ENCODE data around the gene ITFG2. TPM values are rescaled to one million over a fixed set of nuclear protein-coding genes. Genes with fewer than 3 reads are reported as not detected.

The ITFG2 gene
- total RNA-seq, 1 experiment from 2014 or later: 41.6 TPM

DNA sequence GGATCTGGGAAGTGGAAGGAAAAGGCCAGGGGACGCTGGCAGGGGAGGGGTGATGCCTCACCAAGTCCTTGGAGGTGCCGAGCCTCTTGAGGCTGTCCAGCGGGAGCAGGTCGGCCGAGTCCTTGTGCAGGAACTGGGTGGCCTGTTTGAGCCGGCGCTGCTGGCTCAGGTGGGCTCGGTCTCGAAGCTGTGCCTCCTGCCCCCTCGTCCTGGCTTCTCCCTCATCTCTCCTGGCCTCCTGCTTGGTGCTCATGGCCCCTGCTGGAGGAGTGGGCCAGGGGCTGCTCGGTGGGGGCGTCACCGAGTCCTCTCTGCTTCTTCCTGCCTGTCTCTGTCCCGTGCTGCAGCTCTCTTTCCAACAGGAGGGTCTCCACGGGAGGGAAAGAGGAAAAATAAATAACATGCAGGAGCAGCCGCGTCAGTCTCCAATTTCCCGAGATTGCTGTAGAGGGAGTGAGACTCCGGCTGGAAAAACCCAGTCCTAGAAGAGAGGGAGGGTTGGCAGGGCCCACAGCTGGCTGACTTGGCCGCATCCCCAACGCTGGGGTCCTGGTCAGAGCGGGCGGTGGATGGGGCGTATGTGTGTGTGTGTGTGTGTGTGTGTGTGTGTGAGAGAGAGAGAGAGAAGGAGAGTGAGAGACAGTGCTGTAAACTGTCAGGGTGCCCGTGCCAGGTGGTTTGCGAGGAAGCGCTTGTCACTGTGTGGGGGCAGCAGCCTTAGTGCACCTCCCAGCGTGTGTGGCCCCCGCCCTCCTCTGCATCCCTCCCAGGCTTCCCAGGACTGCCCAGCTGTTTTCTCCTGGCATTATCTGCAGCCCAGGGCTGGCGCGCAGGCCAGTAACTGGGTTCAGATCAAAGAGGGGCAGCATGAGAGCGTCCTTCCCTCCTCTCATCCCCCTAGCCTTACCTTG, 22.4 kb downstream of the ITFG2 start, which contains the start of gene NRIP2:
NRIP2 (minus strand) TSS at position 455 of the 911 bp plus-strand sequence; CDS start at position 403, 52 bp downstream.
- peaks cover 1 to 24% (median 19%) of the 10 kb centered on the region in 3 experiments; a peak in 4 of 7 replicates for H3K36me3 Mint-ChIP-seq (ENCODE audit: insufficient read depth in 1 of 3, low read depth in 3 of 3)
- H3T11ph ChIP-seq (ENCODE audit: low read length): no peak within 1 kb of the TSS
- no peaks in the 10 kb centered on the region for H3K9me3 Mint-ChIP-seq

More for the DNA sequence above, 22.4 kb downstream of the ITFG2 start, which contains the start of gene NRIP2:
- Mint-ChIP-seq H3K27ac (peak within 1 kb of the TSS; percentile 26 to 30 (median 29); a peak in 1 of 7 replicates), H3K4me3 (peak within 1 kb of the TSS in 1 of 2 experiments; percentile 65; a peak in 2 of 5 replicates), H3K27me3 (ENCODE audit: low read depth) (no peaks in the 10 kb centered on the region), H3K4me1 (peaks cover 17 to 29% of the 10 kb centered on the region in 2 experiments)
- no CpG with 5 or more reads among the region's 32 CpGs for WGBS (ENCODE audit: extremely low coverage, insufficient read length, low lambda C conversion rate)
- Histone ChIP-seq H3K9ac (ENCODE audit: extremely low read depth, insufficient read length, low read length) (no peak within 1 kb of the TSS), H3K27me3 (ENCODE audit: insufficient read depth, low read length) (no peaks in the 10 kb centered on the region), H3K4me1 (ENCODE audit: insufficient read depth, low read length) (no peaks in the 10 kb centered on the region), H4K20me1 (ENCODE audit: control insufficient read depth, insufficient read depth, insufficient read length) (no peaks in the 10 kb centered on the region), H3K4me2 (ENCODE audit: insufficient read depth, insufficient read length, low read length) (no peak within 1 kb of the TSS), H3K23me2 (ENCODE audit: insufficient read length, low read depth, low read length, poor library complexity, severe bottlenecking) (no peaks in the 10 kb centered on the region), H3K9me3 (ENCODE audit: control insufficient read depth, low read depth, low read length) (no peaks in the 10 kb centered on the region), H4K5ac (ENCODE audit: insufficient read length, low read depth, low read length) (no peak within 1 kb of the TSS), H3K56ac (ENCODE audit: insufficient read length, low read depth, low read length) (no peak within 1 kb of the TSS), H2AFZ (ENCODE audit: low read length) (no peak within 1 kb of the TSS), H3K79me1 (ENCODE audit: insufficient read depth, low read depth, low read length, poor library complexity, severe bottlenecking) (no peaks in the 10 kb centered on the region), H4K8ac (replicated peaks; ENCODE audit: insufficient read length, low read depth, low read length) (no peak within 1 kb of the TSS), H2BK5ac (ENCODE audit: insufficient read length, low read length) (no peak within 1 kb of the TSS), H2AK5ac (ENCODE audit: insufficient read length, low read length) (no peak within 1 kb of the TSS), H4K91ac (ENCODE audit: insufficient read length, low read depth, low read length) (no peak within 1 kb of the TSS), H3K18ac (ENCODE audit: insufficient read length, low read depth, low read length) (no peak within 1 kb of the TSS), H2BK12ac (ENCODE audit: insufficient read length, low read depth, low read length) (no peak within 1 kb of the TSS), H2BK15ac (ENCODE audit: low read depth, low read length) (no peak within 1 kb of the TSS), H3K14ac (ENCODE audit: insufficient read depth, low read length) (no peak within 1 kb of the TSS), H3K27ac (ENCODE audit: insufficient read length, low read depth, low read length) (no peak within 1 kb of the TSS), H3K23ac (ENCODE audit: insufficient read length, low read depth, low read length) (no peak within 1 kb of the TSS), H2BK20ac (ENCODE audit: low read depth, low read length, poor library complexity, severe bottlenecking) (no peak within 1 kb of the TSS), H3K4ac (ENCODE audit: low read depth, low read length) (no peak within 1 kb of the TSS), H3K79me2 (ENCODE audit: insufficient read depth, low read length) (no peaks in the 10 kb centered on the region), H2BK120ac (ENCODE audit: low read depth, low read length, poor library complexity, severe bottlenecking) (no peak within 1 kb of the TSS)
- DNase-seq: no peak
- TF ChIP-seq, protein P1, sequence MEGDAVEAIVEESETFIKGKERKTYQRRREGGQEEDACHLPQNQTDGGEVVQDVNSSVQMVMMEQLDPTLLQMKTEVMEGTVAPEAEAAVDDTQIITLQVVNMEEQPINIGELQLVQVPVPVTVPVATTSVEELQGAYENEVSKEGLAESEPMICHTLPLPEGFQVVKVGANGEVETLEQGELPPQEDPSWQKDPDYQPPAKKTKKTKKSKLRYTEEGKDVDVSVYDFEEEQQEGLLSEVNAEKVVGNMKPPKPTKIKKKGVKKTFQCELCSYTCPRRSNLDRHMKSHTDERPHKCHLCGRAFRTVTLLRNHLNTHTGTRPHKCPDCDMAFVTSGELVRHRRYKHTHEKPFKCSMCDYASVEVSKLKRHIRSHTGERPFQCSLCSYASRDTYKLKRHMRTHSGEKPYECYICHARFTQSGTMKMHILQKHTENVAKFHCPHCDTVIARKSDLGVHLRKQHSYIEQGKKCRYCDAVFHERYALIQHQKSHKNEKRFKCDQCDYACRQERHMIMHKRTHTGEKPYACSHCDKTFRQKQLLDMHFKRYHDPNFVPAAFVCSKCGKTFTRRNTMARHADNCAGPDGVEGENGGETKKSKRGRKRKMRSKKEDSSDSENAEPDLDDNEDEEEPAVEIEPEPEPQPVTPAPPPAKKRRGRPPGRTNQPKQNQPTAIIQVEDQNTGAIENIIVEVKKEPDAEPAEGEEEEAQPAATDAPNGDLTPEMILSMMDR (conservative IDR thresholded peaks at IDR 0.05): no peak
